Fibroblast of villous mesenchyme (primary cell): ENCODE measurements around the gene EPHA6. TPM values are rescaled to one million over a fixed set of nuclear protein-coding genes. Genes with fewer than 3 reads are reported as not detected.

Source experiments
- DNase-seq: peaks from one replicate; pipeline ENCODE4 v3.0.0-alpha.2; 2010; ENCODE audit warnings: low read depth
- H3K4me3 ChIP-seq: 2 replicates; pipeline ENCODE4 v1.5.1; 2011; ENCODE audit warnings: low read depth, mild to moderate bottlenecking, low read length
- CTCF ChIP-seq: IDR thresholded peaks from 2 replicates; pipeline ENCODE4 v1.5.1; 2012; ENCODE audit warnings: low read depth, mild to moderate bottlenecking, low read length; ENCODE audit not compliant: insufficient read depth
- total RNA-seq: library from RNA; depleted of rRNA; stranded (reverse); fragments of >200 nt; gene quantifications from 2 replicates; pipeline ENCODE4 v1.2.3, GENCODE V29; 2012

EPHA6 gene
- 1.6 and 1.7 TPM in 2 replicates for total RNA-seq

- peak within 1 kb of the TSS; percentile 57 for H3K4me3 ChIP-seq
- peak; percentile 49 for DNase-seq
- peak; percentile 40 for TF ChIP-seq CTCF
These were observed at the start of gene EPHA6 for GRCh38 chr3:96813820-96814650. TSS of gene EPHA6 (plus strand) at chr3:96814594.

- H3K4me3 ChIP-seq: no peak overlapping the region
- DNase-seq: no peak
- TF ChIP-seq CTCF: no peak
These were observed 37.6 kb upstream of the EPHA6 start for GRCh38 chr3:96776818-96777217.

- TF ChIP-seq CTCF: no peak
- no peak overlapping the region for H3K4me3 ChIP-seq
- no peak for DNase-seq
These were observed 34.6 kb upstream of the EPHA6 start for GRCh38 chr3:96779810-96780209.

- no peak for DNase-seq
- no peak overlapping the region for H3K4me3 ChIP-seq
- TF ChIP-seq CTCF: no peak
These were observed 18.3 kb upstream of the EPHA6 start for GRCh38 chr3:96796101-96796500.

GRCh38 chr3:96803870-96804269 is 10.5 kb upstream of the EPHA6 start:
- TF ChIP-seq CTCF: no peak
- DNase-seq: peak; percentile 1
- no peak overlapping the region for H3K4me3 ChIP-seq

GRCh38 chr3:96806341-96806740 is 8.1 kb upstream of the EPHA6 start:
- H3K4me3 ChIP-seq: no peak overlapping the region
- TF ChIP-seq CTCF: no peak
- no peak for DNase-seq
